HG03354 (cell line): Measurements from ENCODE around the gene FBLN1.

Source experiments
- ATAC-seq: cut with Tn5 transposase; IDR thresholded peaks from one replicate; pipeline ENCODE4 v1.9.1; 2021; ENCODE audit warnings: mild to moderate bottlenecking; ENCODE audit not compliant: unreplicated experiment, poor library complexity, severe bottlenecking

FBLN1 gene

DNA sequence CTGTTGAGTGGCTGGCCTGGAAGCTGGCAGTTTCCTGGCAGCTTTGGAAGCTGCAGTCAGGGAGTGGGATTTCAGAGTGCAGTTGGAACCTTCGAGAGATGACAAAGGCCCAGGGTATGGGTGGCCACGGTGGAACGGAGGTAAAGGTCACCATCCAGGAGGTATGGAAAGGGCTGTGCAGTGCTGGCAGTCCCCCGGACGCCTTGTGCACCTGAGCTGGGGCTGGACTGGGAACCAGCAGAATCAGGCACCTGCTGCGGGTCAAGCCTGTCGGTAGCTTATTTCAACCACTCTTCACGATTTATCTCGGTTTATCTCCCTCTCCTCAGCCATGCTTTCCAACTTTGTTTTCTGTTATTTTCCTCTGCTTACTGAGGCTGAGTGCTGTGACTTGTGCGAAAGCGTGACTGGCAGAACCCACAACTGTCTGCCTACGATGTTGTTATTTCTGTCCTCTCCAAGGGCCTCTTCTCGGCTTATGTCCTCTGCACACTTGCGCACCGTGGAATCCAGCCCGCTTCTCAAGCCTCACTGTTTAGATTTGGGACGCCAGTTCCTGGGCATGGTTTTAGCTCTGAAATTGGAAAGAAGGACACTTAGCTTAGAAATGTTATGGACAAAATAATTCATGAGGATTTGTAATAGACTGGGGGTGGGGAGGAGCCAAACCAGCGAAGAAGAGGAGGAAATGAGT lies 145.0 kb downstream of the FBLN1 start:
- no peak for ATAC-seq

DNA sequence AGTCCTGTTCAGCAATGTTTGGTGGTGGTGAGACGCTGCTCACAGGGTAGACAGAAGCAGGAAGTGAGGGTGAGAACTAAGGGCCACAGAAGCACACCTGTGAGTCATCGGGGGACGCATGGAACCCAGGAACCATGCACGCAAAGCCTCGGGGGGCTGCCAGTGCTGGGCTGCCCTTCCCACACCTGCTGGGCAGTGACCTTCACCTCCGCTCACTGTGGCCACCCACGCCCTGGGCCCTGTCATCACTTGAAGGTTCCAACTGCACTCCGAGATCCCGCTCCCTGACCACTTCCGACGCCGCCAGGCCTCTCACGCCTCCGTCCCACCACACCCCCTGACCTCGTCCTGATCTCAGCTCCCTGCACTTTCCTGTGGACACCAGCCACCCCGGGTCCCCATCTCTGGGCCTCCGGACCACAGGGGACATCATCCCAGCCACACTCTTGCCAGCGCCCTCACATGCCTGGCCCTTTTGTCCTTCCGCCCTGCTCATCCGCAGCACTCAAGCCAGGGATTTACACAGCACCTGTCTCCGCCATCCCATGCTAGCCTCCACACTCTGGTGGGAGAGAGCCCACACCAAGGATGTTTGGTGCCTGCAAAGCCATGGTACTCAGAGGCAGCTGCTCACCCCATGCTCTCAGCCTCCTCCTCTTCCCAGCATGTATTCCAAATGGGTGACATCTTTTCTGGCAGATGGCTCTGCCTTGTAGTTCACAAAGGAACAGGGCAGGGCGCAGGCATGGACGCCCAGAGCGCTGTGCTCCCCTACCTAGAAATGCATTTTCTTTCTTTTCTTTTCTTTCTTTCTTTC lies 145.8 kb downstream of the FBLN1 start:
- ATAC-seq, result no peak

DNA sequence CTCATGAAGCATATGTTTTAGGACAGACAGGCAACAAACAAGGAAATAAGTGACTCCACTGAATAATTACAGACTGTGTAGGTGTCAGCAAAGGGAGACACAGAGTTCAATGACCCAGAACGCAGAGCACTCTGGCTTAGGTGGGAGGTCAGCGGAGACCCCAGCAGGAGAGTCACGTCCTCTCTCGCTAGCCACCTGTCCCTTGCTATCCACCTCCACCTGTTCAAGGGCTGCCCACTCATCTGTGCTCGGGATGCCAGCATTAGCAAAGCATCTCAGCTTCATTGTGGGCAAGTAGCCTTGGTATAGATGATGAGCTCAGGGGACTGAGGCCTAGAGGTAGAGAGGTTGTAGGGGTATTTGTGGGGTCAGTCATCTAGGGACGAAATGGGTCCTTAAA lies 147.1 kb downstream of the FBLN1 start:
- ATAC-seq, result no peak

DNA sequence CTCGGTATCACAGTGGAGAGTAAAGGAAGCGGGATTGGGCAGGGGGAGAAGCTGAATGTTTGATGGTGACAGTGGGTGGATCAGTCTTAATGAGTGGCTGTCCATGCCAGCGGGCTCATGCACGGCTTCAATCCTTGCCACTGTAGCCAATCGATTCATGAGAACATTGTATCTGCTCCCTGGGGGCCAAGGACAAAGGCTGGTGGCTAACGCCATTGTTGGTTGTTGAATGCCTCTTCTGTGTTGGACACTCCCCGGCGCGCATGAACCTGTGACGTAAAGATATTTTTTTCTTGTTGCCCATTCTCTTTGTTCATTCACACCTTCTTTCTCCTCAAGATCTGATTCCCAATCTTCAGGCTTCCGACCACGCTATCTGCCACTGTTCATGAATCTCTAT lies 148.0 kb downstream of the FBLN1 start:
- ATAC-seq, result no peak
